ENCODE measurements around the gene FBXW4.
"Not testable (repeated sequence)": the region's sequence is repeated elsewhere in the genome, so short reads cannot be mapped to it uniquely, and the experiment has no call there.

Gene FBXW4

GRCh38 chr10:101655570-101655969 is 39.4 kb downstream of the FBXW4 start:
- DNase-seq (ENCODE audit: low read depth) = no peak

GRCh38 chr10:101653536-101653935 is 41.4 kb downstream of the FBXW4 start:
- no peak for DNase-seq (ENCODE audit: low read depth)

DNA sequence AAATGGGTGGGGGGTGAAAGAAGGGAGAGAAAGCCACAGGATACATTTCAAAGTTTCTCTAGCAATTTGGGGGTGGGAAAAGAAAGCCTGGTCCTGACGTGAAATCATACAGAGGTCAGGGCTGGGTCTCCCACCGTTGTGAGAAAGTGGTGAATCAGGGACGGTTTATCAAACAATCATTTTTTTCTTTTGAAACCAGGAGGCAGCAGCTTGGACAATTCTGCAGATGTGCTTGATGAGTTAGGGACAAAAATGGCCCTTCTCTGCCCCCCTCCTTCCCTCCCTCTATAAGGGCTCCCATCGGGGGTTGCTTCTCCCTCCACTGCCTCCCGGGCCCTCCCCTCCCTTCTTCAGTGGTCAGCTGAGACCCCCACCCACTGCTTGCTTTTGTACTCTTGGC is 43.6 kb downstream of the FBXW4 start:
- DNase-seq (ENCODE audit: low read depth) = no peak

GRCh38 chr10:101650863-101651262 is 44.1 kb downstream of the FBXW4 start:
- DNase-seq (ENCODE audit: low read depth) = no peak

DNA sequence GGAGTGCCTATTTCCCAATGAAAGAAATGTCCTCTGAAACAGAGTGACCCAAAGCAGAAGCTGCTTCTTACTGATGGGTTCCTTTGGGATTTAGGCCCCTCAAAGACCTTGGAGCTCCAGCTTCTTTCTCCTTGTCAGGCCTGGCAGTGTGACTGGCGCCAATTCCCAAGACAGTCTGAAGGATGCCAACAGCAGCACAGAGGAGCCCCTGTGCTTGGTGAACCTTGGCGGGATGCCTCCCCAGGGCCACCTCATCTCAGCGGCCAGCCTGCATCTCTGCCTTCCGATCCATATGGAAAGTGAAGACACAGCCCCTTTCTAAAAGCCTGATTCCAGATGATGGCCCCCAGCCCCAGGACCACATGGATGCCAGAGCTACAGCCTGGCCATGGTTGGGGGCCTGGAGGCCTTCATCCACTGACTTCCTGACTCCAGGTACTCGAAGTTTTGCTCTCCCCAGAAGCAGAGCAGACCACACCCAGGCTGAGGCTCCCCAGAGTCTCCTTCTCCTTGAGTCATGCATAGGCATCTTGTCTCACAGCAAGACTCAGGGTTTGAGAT is 45.4 kb downstream of the FBXW4 start:
- no peak for DNase-seq (ENCODE audit: low read depth)

GRCh38 chr10:101647255-101647654 is 47.7 kb downstream of the FBXW4 start:
- no peak for DNase-seq (ENCODE audit: low read depth)

DNA sequence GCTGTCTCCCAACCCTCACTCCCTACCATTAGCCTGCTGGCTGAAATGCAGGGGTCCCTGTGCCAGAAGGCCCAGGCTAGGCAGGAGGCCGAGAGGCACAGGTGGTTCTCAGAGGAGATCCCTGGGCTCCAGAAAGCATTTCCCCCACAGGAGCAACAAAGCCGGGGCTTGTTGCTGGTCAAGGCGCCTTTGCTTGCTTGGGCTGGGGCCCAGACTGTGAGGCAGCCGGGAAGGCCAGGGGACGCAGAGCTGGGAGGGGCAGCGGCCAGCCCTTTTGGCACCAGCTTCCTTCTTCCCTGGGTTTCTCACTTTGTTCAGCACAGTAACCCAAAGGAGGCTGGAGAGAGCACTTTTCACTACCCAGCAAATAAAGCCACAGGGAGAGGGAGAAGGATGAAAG is 48.6 kb downstream of the FBXW4 start:
- no peak for DNase-seq (ENCODE audit: low read depth)

GRCh38 chr10:101645659-101646058 is 49.3 kb downstream of the FBXW4 start:
- DNase-seq (ENCODE audit: low read depth) = no peak

- no peak for DNase-seq (ENCODE audit: low read depth)
These were observed 51.0 kb downstream of the FBXW4 start for GRCh38 chr10:101644002-101644401.

GRCh38 chr10:101643546-101643945 is 51.4 kb downstream of the FBXW4 start:
- DNase-seq (ENCODE audit: low read depth) = no peak

DNA sequence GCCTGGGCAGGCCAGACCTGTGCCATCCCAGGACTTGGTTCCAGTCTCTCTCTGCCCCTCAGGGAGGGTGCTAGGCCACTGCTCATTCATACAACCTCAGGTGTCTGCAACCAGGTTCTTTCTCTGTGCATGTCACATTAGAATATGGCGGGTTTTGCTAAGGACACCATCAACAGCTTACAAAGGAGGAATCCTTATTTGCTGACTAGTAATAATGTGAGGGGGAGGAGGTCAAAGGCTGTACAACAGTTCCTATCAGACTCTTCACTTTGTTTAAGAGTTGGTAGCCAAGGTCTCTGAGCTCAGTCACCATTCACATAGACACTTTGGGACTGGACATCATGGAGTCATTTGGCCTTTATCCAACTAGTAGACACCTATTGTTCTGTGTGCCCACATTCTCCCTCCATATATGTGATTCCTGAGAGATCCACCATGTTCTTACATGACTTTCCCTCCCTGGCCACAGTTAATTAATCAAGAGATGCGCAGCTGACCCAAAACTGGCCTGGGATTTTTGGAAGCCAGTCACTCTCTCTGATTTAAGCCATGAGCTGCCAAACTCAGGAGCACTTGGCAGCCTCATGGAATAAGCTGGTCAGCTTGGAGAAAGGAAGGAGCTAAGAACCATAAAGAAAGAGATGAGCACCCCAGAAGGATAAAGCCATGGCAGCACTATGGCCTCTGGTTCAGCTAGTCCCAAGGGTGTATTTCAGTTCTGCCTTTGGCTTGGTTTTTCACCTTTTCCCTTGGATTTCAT is 55.6 kb downstream of the FBXW4 start:
- no peak for DNase-seq (ENCODE audit: low read depth)

DNA sequence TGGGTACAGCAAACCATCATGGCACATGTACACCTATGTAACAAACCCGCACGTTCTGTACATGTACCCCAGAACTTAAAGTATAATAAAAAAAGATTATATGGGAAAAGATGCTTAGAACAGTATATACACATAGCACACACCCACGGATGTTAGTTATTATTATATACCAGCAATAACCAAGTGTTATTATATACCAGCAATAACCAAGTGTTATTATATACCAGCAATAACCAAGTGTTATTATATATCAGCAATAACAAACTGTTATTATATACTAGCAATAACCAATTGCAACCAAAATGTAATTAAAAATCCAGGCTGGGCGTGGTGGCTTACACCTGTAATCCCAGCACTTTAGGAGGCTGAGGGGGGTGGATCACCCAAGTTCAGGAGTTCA is 61.5 kb downstream of the FBXW4 start:
- DNase-seq (ENCODE audit: low read depth) = not testable (repeated sequence)

GRCh38 chr10:101631821-101632475 is 63.0 kb downstream of the FBXW4 start:
- no peak for DNase-seq (ENCODE audit: low read depth)

DNA sequence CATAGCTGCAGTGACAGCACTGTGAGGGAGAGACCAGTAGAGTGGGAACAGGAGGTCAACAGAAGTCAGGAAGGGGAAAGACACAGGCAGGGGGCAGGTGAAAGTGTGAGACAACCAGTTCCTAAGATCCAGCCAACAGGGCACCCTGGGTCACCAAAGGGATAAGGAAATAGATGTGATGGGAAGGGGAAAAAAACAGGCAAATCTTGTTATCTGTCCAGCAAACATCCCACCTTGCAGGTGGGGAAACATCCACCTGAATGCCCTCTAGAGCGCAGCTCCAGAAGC is 64.4 kb downstream of the FBXW4 start:
- no peak for DNase-seq (ENCODE audit: low read depth)

- DNase-seq (ENCODE audit: low read depth) = no peak
These were observed 64.9 kb downstream of the FBXW4 start for GRCh38 chr10:101629837-101630632.

- no peak for DNase-seq (ENCODE audit: low read depth)
These were observed 69.1 kb downstream of the FBXW4 start for GRCh38 chr10:101625821-101626412.

GRCh38 chr10:101624526-101625102 is 70.4 kb downstream of the FBXW4 start:
- no peak for DNase-seq (ENCODE audit: low read depth)

GRCh38 chr10:101623528-101623927 is 71.4 kb downstream of the FBXW4 start:
- DNase-seq (ENCODE audit: low read depth) = no peak

DNA sequence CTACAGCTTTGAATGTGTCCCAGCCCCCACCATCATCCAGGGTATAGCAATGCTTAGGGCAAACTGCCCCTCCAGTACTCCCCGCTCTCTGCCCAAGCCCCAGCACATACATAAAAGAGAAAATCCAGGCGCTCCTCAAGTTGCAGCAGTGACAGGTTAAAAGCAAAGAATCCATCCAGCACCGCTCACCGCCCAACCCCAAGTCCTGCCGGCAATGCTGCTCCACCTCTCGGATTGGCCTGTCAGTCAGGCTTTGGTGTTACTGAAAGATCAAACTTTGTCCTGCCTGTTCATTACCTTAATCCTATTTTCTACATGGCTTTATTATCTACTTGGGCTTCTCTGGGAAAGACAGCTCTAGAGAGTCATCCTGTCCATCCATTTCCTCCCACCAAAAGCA is 75.0 kb downstream of the FBXW4 start:
- DNase-seq (ENCODE audit: low read depth) = no peak

GRCh38 chr10:101618871-101619270 is 76.1 kb downstream of the FBXW4 start:
- DNase-seq (ENCODE audit: low read depth) = no peak

GRCh38 chr10:101617824-101618568 is 77.0 kb downstream of the FBXW4 start:
- no peak for DNase-seq (ENCODE audit: low read depth)

Measured in stimulated activated CD8-positive, alpha-beta memory T cell treated with anti-CD3 and anti-CD28 coated beads, Interleukin-4, amount 100 ng/mL, for 24 hours (primary cell).